Measurements from ENCODE around the gene ATP5F1E.
"Not testable (repeated sequence)": the region's sequence is repeated elsewhere in the genome, so short reads cannot be mapped to it uniquely, and the experiment has no call there.

DNA sequence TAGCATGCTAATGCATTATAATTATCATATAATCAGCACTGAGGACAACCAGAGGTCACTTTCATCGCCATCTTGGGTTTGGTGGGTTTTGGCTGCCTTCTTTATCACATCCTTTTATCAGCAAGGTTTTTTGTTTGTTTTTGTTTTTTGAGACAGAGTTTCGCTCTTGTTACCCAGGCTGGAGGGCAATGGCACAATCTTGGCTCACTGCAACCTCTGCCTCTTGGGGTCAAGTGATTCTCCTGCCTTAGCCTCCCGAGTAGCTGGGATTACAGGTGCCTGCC lies 20.3 kb downstream of the ATP5F1E start:
- TF ChIP-seq, protein P1, sequence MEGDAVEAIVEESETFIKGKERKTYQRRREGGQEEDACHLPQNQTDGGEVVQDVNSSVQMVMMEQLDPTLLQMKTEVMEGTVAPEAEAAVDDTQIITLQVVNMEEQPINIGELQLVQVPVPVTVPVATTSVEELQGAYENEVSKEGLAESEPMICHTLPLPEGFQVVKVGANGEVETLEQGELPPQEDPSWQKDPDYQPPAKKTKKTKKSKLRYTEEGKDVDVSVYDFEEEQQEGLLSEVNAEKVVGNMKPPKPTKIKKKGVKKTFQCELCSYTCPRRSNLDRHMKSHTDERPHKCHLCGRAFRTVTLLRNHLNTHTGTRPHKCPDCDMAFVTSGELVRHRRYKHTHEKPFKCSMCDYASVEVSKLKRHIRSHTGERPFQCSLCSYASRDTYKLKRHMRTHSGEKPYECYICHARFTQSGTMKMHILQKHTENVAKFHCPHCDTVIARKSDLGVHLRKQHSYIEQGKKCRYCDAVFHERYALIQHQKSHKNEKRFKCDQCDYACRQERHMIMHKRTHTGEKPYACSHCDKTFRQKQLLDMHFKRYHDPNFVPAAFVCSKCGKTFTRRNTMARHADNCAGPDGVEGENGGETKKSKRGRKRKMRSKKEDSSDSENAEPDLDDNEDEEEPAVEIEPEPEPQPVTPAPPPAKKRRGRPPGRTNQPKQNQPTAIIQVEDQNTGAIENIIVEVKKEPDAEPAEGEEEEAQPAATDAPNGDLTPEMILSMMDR (IDR thresholded peaks at IDR 0.05; ENCODE audit: low read length) = not testable (repeated sequence)
- TF ChIP-seq EZH2 (IDR thresholded peaks at IDR 0.05; ENCODE audit: borderline replicate concordance, low read length) = not testable (repeated sequence)
